NT2/D1 (cell line): ENCODE results near the gene UTRN.

Experiments used
- DNase-seq: peaks from one replicate; pipeline ENCODE4 v3.0.0-alpha.2; 2011; ENCODE audit warnings: low read depth, low spot score
- H3K27me3 ChIP-seq: 2 replicates; pipeline ENCODE4 v1.6.0; 2011; ENCODE audit warnings: mild to moderate bottlenecking; ENCODE audit not compliant: insufficient read length, insufficient read depth
- H3K36me3 ChIP-seq: 2 replicates; pipeline ENCODE4 v1.6.1; 2011; ENCODE audit warnings: mild to moderate bottlenecking, low read length, mixed read lengths; ENCODE audit not compliant: insufficient read depth, insufficient read length
- H3K4me1 ChIP-seq: 2 replicates; pipeline ENCODE4 v1.5.1; 2011; ENCODE audit not compliant: insufficient read depth, insufficient read length
- H3K4me3 ChIP-seq: 2 replicates; pipeline ENCODE4 v1.5.1; 2011; ENCODE audit warnings: low read depth; ENCODE audit not compliant: insufficient read length
- H3K9ac ChIP-seq: 2 replicates; pipeline ENCODE4 v1.6.0; 2011; ENCODE audit warnings: low read depth; ENCODE audit not compliant: insufficient read length
- H3K9me3 ChIP-seq: 2 replicates; pipeline ENCODE4 v1.5.1; 2011; ENCODE audit warnings: mild to moderate bottlenecking, low read length; ENCODE audit not compliant: insufficient read depth
- SUZ12 ChIP-seq: IDR thresholded peaks from 2 replicates; pipeline ENCODE4 v1.6.1; 2011; ENCODE audit not compliant: insufficient read length, insufficient read depth; ENCODE audit errors: extremely low read depth
- YY1 ChIP-seq: IDR thresholded peaks from 2 replicates; pipeline ENCODE4 v1.6.1; 2011; ENCODE audit not compliant: insufficient read length, insufficient read depth
- ZNF274 ChIP-seq: IDR thresholded peaks from 2 replicates; pipeline ENCODE4 v1.6.1; 2011; ENCODE audit warnings: mild to moderate bottlenecking, low read depth, low read length

The UTRN gene

DNA sequence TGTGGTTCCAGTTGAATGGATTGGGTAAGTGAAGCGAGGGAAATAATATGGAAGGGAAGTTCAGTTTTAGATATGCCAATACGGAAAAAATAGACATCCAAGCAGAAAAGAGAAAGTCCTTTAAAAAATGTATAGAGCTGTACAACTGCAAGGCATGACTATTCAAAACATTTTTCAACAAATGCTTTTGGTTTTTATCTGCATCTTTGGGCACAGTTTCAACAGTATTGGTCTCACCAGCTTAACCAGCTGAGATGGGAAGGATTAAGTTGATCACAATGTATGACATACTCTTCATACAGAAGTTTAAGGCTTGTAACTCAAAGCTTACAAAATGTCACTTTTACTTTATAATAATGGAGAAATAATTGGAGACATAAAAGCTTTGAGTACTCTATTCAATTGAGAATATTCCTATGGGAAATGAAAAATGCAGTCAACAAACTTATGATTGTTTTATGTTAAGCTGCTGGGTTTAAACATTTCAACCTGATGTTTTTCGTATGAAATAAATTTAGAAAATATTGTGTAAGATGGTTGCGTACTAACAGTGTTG lies 16.3 kb upstream of the UTRN start:
- no peaks in the 10 kb centered on the region for H3K36me3 ChIP-seq
- no peak overlapping the region for H3K9ac ChIP-seq
- no peaks in the 10 kb centered on the region for H3K9me3 ChIP-seq
- no peak for DNase-seq
- no peaks in the 10 kb centered on the region for H3K4me1 ChIP-seq
- TF ChIP-seq ZNF274 (no peak), YY1 (no peak), SUZ12 (no peak)
- no peak overlapping the region for H3K4me3 ChIP-seq
- no peaks in the 10 kb centered on the region for H3K27me3 ChIP-seq

DNA sequence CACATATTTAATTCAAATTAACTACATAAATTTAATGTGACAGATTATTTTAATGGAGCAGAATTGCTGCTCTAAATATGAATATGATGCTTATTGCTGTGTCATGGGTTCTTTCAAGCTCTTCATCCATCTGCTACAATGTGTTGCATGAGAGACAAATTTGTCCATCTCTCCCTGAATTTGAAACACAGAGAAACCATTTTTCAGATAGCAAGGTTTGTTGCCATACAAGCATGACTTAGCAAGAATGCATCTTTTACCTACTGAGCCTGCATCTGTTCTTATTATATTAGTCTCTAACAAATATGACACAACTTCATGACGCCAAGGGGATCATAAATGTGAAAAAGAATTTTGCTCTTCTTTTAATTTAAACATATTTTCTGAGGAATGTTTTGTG lies 8.0 kb upstream of the UTRN start:
- H3K27me3 ChIP-seq, result no peaks in the 10 kb centered on the region
- H3K4me1 ChIP-seq, result peaks cover 2% of the 10 kb centered on the region
- H3K36me3 ChIP-seq, result no peaks in the 10 kb centered on the region
- H3K9ac ChIP-seq, result no peak overlapping the region
- no peak for DNase-seq
- H3K4me3 ChIP-seq, result no peak overlapping the region
- TF ChIP-seq ZNF274, result no peak
- no peak for TF ChIP-seq SUZ12
- no peak for TF ChIP-seq YY1
- no peaks in the 10 kb centered on the region for H3K9me3 ChIP-seq

DNA sequence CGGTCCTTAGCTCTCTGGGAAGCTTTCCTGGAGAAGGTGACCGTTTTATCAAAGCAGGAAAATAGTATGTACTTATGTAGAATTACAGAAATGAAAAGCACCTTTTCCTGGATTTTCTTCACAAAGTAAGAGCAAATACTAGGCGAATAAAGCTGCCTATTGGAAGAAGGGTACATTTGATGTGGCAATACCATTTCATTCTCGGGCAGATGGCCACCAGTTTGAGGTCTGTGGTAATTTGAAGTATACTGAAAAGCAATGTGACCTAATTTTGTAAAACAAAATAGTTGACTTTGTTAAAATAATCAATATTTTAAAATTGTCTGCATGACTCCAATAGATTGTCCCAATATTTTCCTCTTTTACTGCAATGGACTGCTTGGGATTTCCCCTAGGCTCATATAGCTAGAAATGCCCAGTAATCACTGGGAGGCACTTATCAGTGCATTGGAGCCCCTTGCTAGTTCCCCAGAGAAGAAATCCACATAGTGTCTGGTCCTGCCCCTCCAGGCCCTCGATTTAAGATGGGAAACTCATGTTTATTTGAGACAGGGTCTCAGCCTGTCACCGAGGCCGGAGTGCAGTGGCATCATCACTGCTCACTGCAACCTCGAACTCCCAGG lies 7.4 kb upstream of the UTRN start:
- H3K4me3 ChIP-seq, result no peak overlapping the region
- no peaks in the 10 kb centered on the region for H3K36me3 ChIP-seq
- H3K9me3 ChIP-seq, result no peaks in the 10 kb centered on the region
- no peak overlapping the region for H3K9ac ChIP-seq
- H3K4me1 ChIP-seq, result peaks cover 2% of the 10 kb centered on the region
- H3K27me3 ChIP-seq, result no peaks in the 10 kb centered on the region
- TF ChIP-seq YY1 (no peak), ZNF274 (no peak), SUZ12 (no peak)
- DNase-seq, result no peak

DNA sequence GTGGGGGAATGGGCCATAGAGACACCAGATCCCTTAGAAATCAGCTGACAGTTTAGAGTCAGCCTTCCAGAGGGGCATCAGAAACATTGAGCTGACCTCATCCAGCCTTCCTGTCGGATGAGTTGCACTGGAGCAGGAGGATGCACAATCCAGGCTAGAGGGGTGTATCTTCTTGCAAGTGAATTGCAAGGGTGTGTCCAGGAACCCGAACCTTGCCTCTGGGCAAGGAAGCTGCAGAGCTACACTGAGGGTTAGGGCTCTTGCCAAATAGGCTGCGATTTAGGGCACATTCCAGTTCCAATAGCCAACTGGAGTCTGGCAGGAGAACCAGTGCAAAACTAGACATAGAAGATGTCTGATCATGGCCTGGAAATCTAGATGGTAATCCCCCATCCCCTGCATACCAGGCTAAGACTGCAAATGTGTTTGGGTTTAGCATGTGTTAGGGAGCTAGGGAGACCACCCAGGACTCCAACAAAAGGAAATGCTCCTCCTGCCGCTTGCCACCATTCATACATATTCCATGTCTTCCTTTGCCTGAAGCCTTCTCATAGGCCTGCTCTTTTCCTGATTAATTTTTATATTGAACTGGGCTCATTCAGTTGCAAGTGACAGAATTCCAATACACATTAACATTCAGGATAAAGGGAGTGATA lies 6.3 kb upstream of the UTRN start:
- TF ChIP-seq ZNF274 (no peak), SUZ12 (no peak)

DNA sequence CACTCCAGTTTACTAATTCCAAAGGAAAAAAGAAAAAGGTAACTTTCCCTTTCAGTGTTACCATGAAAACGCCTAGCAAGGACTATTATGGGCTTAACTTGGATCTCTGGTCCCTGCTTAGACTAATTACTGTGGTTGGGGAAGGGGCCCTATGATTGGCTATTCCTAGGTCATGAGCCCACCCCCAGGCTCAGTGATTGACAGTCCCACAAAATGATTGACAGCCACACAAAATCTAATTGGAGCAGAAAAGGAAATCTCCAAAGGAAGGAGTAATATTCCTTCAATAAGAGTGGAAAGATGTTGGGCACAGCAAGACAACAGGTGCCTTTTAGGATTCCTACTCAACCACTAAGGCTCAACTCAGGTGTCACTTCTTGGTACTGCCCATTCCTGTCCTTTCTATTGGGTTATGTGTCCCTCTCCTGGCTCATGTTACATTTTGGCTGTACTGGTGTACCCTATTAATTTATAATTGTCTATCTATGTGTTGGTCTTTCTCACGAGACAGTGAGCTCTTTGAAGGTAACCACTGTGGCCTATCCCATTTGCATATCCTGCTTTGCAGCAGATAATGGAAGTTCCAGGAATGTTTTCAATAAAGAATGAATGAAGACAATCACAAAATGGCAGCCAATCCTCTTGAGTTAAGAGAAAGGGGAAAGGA lies 5.5 kb upstream of the UTRN start:
- Histone ChIP-seq H3K4me1 (peaks cover 2% of the 10 kb centered on the region), H3K9ac (no peak overlapping the region), H3K4me3 (no peak overlapping the region), H3K27me3 (no peaks in the 10 kb centered on the region), H3K36me3 (no peaks in the 10 kb centered on the region), H3K9me3 (no peaks in the 10 kb centered on the region)
- DNase-seq, result no peak
- TF ChIP-seq SUZ12 (no peak), YY1 (no peak)

More for the DNA sequence above, 6.3 kb upstream of the UTRN start:
- Histone ChIP-seq H3K4me1 (peaks cover 2% of the 10 kb centered on the region), H3K27me3 (no peaks in the 10 kb centered on the region), H3K36me3 (no peaks in the 10 kb centered on the region), H3K9ac (no peak overlapping the region), H3K4me3 (no peak overlapping the region), H3K9me3 (no peaks in the 10 kb centered on the region)
- DNase-seq, result no peak

DNA sequence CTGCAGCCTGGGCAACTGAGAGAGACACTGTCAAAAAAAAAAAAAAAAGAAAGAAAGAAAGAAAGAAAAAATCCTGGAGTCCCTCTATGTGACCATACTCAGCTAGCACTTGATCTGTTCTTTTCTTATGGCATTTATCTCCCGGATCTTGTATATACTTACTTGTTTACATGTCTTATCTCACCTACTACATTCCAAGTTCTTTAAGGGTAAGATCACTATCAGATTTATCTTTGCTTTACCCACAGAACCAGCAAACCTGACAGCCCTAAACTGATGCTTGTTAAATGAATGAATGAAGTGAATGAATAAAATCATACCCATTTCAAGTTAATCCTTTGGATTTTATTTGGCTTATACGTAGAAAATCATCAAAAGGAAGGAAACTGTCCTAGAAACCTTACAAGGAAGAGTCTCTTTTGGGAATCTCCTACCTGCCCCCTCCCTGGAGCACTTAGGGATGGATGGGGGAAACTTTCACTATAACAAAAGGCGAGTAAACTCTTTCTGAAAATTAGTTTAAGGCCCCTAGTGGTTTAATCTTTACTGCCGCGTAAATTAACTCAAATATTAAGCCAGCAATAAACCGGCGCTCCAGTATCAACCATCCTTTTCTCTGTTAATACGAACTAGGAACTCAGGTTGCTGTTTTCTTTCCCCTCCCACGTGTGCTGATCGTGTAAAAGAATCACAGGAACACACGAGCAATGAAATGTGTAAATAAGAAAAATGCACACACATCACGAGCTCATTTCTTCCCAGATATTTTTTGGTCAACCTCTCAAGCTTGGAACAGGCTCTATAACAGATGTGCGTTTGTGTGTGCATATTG lies 1.3 kb upstream of the UTRN start:
- TF ChIP-seq SUZ12, result no peak
- TF ChIP-seq ZNF274, result no peak
- TF ChIP-seq YY1, result no peak
- Histone ChIP-seq H3K9ac (peak overlapping the region; percentile 85), H3K4me1 (no peaks in the 10 kb centered on the region), H3K4me3 (peak overlapping the region; percentile 70), H3K27me3 (peaks cover 5% of the 10 kb centered on the region), H3K36me3 (peaks cover 5% of the 10 kb centered on the region), H3K9me3 (no peaks in the 10 kb centered on the region)
- DNase-seq, result no peak
